ENCODE measurements around the gene HSPD1. TPM values are rescaled to one million over a fixed set of nuclear protein-coding genes. Genes with fewer than 3 reads are reported as not detected.

HSPD1 gene
- total and polyA plus RNA-seq, 8 donors, result 183 to 460 (median 414) TPM

GRCh38 chr2:197450465-197450864, 49.2 kb downstream of the HSPD1 start:
- Histone ChIP-seq H3K9me3 (no peaks in the 10 kb centered on the region), H3K27me3 (no peaks in the 10 kb centered on the region), H3K36me3 (no peaks in the 10 kb centered on the region), H3K4me1 (peaks cover 7 to 19% of the 10 kb centered on the region in 2 donors), H3K4me3 (no peak overlapping the region), H3K27ac (no peak overlapping the region)
- no peak for TF ChIP-seq CTCF (IDR thresholded peaks at IDR 0.05)
- ATAC-seq (no peak), DNase-seq (peak; percentile 23 to 83 (median 56))
- intact Hi-C loops (cut with DNase I), result no loop called here

- ATAC-seq, result no peak
- DNase-seq, result no peak
- intact Hi-C loops (cut with DNase I), result no loop called here
Measured at GRCh38 chr2:197446844-197447243, 52.8 kb downstream of the HSPD1 start.

GRCh38 chr2:197445746-197446145, 53.9 kb downstream of the HSPD1 start:
- no peaks in the 10 kb centered on the region for H3K9me3 ChIP-seq
- H3K4me1 ChIP-seq, result peaks cover 0 to 23% of the 10 kb centered on the region in 2 donors
- ATAC-seq (no peak), DNase-seq (no peak)
- H3K36me3 ChIP-seq, result no peaks in the 10 kb centered on the region
- no peak for TF ChIP-seq CTCF (IDR thresholded peaks at IDR 0.05)
- no peak overlapping the region for H3K4me3 ChIP-seq
- H3K27me3 ChIP-seq, result no peaks in the 10 kb centered on the region
- intact Hi-C loops (cut with DNase I), result no loop called here
- no peak overlapping the region for H3K27ac ChIP-seq

More at GRCh38 chr2:197446844-197447243, 52.8 kb downstream of the HSPD1 start:
- TF ChIP-seq CTCF (IDR thresholded peaks at IDR 0.05), result no peak
- H3K27ac ChIP-seq, result no peak overlapping the region
- H3K4me3 ChIP-seq, result no peak overlapping the region
- no peaks in the 10 kb centered on the region for H3K9me3 ChIP-seq
- H3K36me3 ChIP-seq, result no peaks in the 10 kb centered on the region
- H3K4me1 ChIP-seq, result peaks cover 0 to 23% of the 10 kb centered on the region in 2 donors
- H3K27me3 ChIP-seq, result no peaks in the 10 kb centered on the region

- H3K27ac ChIP-seq, result peak overlapping the region in 1 of 2 donors; percentile 59
- peak; percentile 64 for ATAC-seq
Measured at GRCh38 chr2:197442857-197443256, 56.8 kb downstream of the HSPD1 start.

GRCh38 chr2:197437380-197437779, 62.3 kb downstream of the HSPD1 start:
- TF ChIP-seq CTCF (IDR thresholded peaks at IDR 0.05), result no peak
- ATAC-seq, result no peak
- Histone ChIP-seq H3K4me1 (peaks cover 11 to 25% of the 10 kb centered on the region in 2 donors), H3K27me3 (no peaks in the 10 kb centered on the region), H3K27ac (no peak overlapping the region), H3K36me3 (no peaks in the 10 kb centered on the region), H3K4me3 (no peak overlapping the region), H3K9me3 (no peaks in the 10 kb centered on the region)
- no peak for DNase-seq
- intact Hi-C loops (cut with DNase I), result no loop called here

More at GRCh38 chr2:197442857-197443256, 56.8 kb downstream of the HSPD1 start:
- no peak for DNase-seq
- no peak for TF ChIP-seq CTCF (IDR thresholded peaks at IDR 0.05)
- H3K4me1 ChIP-seq, result peaks cover 0 to 23% of the 10 kb centered on the region in 2 donors
- H3K9me3 ChIP-seq, result no peaks in the 10 kb centered on the region
- intact Hi-C loops (cut with DNase I), result no loop called here
- no peak overlapping the region for H3K4me3 ChIP-seq
- no peaks in the 10 kb centered on the region for H3K36me3 ChIP-seq
- H3K27me3 ChIP-seq, result no peaks in the 10 kb centered on the region

Other genes starting within 250 kb of the HSPD1 start
- 10 to 100 TPM; 32.7 to 52.6 TPM for gene ANKRD44, start 189.1 kb downstream of the HSPD1 start, total RNA-seq
- gene ANKRD44, start 189.1 kb downstream of the HSPD1 start, polyA plus RNA-seq (ENCODE audit: insufficient read length in 6 of 6), result 10 to 100 TPM; 23.2 to 31.5 (median 27.4) TPM
- 100 to 1,000 TPM; 203 to 253 TPM for gene SF3B1, start 64.8 kb downstream of the HSPD1 start, total RNA-seq
- gene SF3B1, start 64.8 kb downstream of the HSPD1 start, polyA plus RNA-seq (ENCODE audit: insufficient read length in 6 of 6), result 100 to 1,000 TPM; 458 to 613 (median 504) TPM
- 10 to 100 TPM; 26.3 to 28.3 TPM for gene COQ10B, start 46.3 kb downstream of the HSPD1 start, total RNA-seq
- 10 to 100 TPM; 11.7 to 16.5 (median 14.1) TPM for gene COQ10B, start 46.3 kb downstream of the HSPD1 start, polyA plus RNA-seq (ENCODE audit: insufficient read length in 6 of 6)
- gene HSPE1, start 539 bp upstream of the HSPD1 start, total RNA-seq, result 10 to 100 TPM; 90.5 to 96.7 TPM
- gene HSPE1, start 539 bp upstream of the HSPD1 start, polyA plus RNA-seq (ENCODE audit: insufficient read length in 6 of 6), result 100 to 1,000 TPM; 141 to 172 (median 159) TPM
- gene MOB4, start 16.2 kb upstream of the HSPD1 start, total RNA-seq, result 10 to 100 TPM; 23.0 to 27.7 TPM
- gene MOB4, start 16.2 kb upstream of the HSPD1 start, polyA plus RNA-seq (ENCODE audit: insufficient read length in 6 of 6), result 10 to 100 TPM; 43.6 to 54.2 (median 47.7) TPM
- 10 to 100 TPM in 1 of 2 donors, 1 to 10 TPM in 1; 4.5 to 10.2 TPM for gene RFTN2, start 175.7 kb upstream of the HSPD1 start, total RNA-seq
- 10 to 100 TPM; 19.6 to 35.2 (median 24.8) TPM for gene RFTN2, start 175.7 kb upstream of the HSPD1 start, polyA plus RNA-seq (ENCODE audit: insufficient read length in 6 of 6)
- gene MARS2, start 205.5 kb upstream of the HSPD1 start, total RNA-seq, result 1 to 10 TPM; 4.8 to 7.8 TPM
- gene MARS2, start 205.5 kb upstream of the HSPD1 start, polyA plus RNA-seq (ENCODE audit: insufficient read length in 6 of 6), result 1 to 10 TPM; 3.5 to 6.3 (median 5.3) TPM

All from left lung (tissue), 10 donors.